ENCODE measurements around the gene SLC10A1.

GRCh38 chr14:69819607-69820006, 22.6 kb upstream of the SLC10A1 start:
- TF ChIP-seq CTCF (IDR thresholded peaks at IDR 0.05) (no peak), EP300 (IDR thresholded peaks at IDR 0.05) (no peak), POLR2AphosphoS5 (IDR thresholded peaks at IDR 0.05) (no peak), POLR2A (IDR thresholded peaks at IDR 0.05) (no peak)

Data from stomach (tissue), 4 donors.